Large intestine (tissue), 3 donors: ENCODE measurements around the gene FRMD4B. TPM values are rescaled to one million over a fixed set of nuclear protein-coding genes. Genes with fewer than 3 reads are reported as not detected.
A peak's percentile ranks its signal among the peaks of the same experiment; 100 is the strongest.

ENCODE experiments used
- DNase-seq, 2 donors: peaks; one replicate each; pipeline versions ENCODE4 v3.0.0 to v3.0.0-alpha.2; 2013
- H3K27ac ChIP-seq: one replicate; pipeline ENCODE4 v1.5.1; 2013; ENCODE audit warnings: low read length
- H3K27me3 ChIP-seq: 2 replicates; pipeline ENCODE4 v1.6.1; 2013; ENCODE audit warnings: low read length; ENCODE audit not compliant: control insufficient read depth, insufficient read depth
- H3K36me3 ChIP-seq: 2 replicates; pipeline ENCODE4 v1.6.1; 2013; ENCODE audit warnings: low read length; ENCODE audit not compliant: control insufficient read depth, insufficient read depth
- H3K4me1 ChIP-seq: one replicate; pipeline ENCODE4 v1.6.1; 2013; ENCODE audit warnings: low read length; ENCODE audit not compliant: control insufficient read depth, insufficient read depth
- H3K4me3 ChIP-seq: one replicate; pipeline ENCODE4 v1.5.1; 2013; ENCODE audit warnings: low read length
- H3K9me3 ChIP-seq: one replicate; pipeline ENCODE4 v1.6.1; 2013; ENCODE audit warnings: mild to moderate bottlenecking, low read depth, low read length, moderate library complexity; ENCODE audit not compliant: control insufficient read depth
- WGBS: methylation state at CpG from one replicate; pipeline ENCODE4 v1.1.5; 2013; ENCODE audit warnings: low lambda C conversion rate; ENCODE audit not compliant: insufficient coverage; 5-methylcytosine and 5-hydroxymethylcytosine counted together
- polyA plus RNA-seq: library from polyadenylated mRNA; unstranded; fragments of 120-200 nt; gene quantifications from one replicate; pipeline ENCODE4 v1.2.1, GENCODE V29; 2013

Gene FRMD4B
- polyA plus RNA-seq, 1 donor = 15.7 TPM

GRCh38 chr3:69161587-69162307 lies 224.1 kb downstream of the FRMD4B start:
- Histone ChIP-seq H3K9me3 (no peaks in the 10 kb centered on the region), H3K4me1 (no peaks in the 10 kb centered on the region), H3K36me3 (no peaks in the 10 kb centered on the region), H3K27me3 (no peaks in the 10 kb centered on the region), H3K4me3 (no peak overlapping the region), H3K27ac (no peak overlapping the region)
- 0% methylated on average over 1 of the region's 5 CpGs for WGBS
- peak; percentile 12 to 32 for DNase-seq

- no peak overlapping the region for H3K4me3 ChIP-seq
- DNase-seq = no peak
- H3K4me1 ChIP-seq = no peaks in the 10 kb centered on the region
- WGBS = 80% methylated on average over 2 of the region's 4 CpGs
- H3K27me3 ChIP-seq = no peaks in the 10 kb centered on the region
- no peaks in the 10 kb centered on the region for H3K36me3 ChIP-seq
- H3K9me3 ChIP-seq = no peaks in the 10 kb centered on the region
- no peak overlapping the region for H3K27ac ChIP-seq
Observed at GRCh38 chr3:69160525-69160924, 225.4 kb downstream of the FRMD4B start.

GRCh38 chr3:69160107-69160506 lies 225.8 kb downstream of the FRMD4B start:
- no peak overlapping the region for H3K4me3 ChIP-seq
- 83% methylated on average over 2 of the region's 2 CpGs for WGBS

GRCh38 chr3:69149586-69149985 lies 236.3 kb downstream of the FRMD4B start:
- no peak for DNase-seq
- Histone ChIP-seq H3K27me3 (no peaks in the 10 kb centered on the region), H3K4me1 (no peaks in the 10 kb centered on the region), H3K27ac (no peak overlapping the region), H3K36me3 (no peaks in the 10 kb centered on the region), H3K4me3 (no peak overlapping the region), H3K9me3 (no peaks in the 10 kb centered on the region)
- no CpG with 5 or more reads among the region's 3 CpGs for WGBS

More at GRCh38 chr3:69160107-69160506, 225.8 kb downstream of the FRMD4B start:
- Histone ChIP-seq H3K36me3 (no peaks in the 10 kb centered on the region), H3K9me3 (no peaks in the 10 kb centered on the region), H3K4me1 (no peaks in the 10 kb centered on the region), H3K27ac (no peak overlapping the region), H3K27me3 (no peaks in the 10 kb centered on the region)
- no peak for DNase-seq

- Histone ChIP-seq H3K36me3 (no peaks in the 10 kb centered on the region), H3K27ac (no peak overlapping the region), H3K4me3 (no peak overlapping the region), H3K27me3 (no peaks in the 10 kb centered on the region), H3K4me1 (no peaks in the 10 kb centered on the region), H3K9me3 (no peaks in the 10 kb centered on the region)
- no peak for DNase-seq
Observed at GRCh38 chr3:69145688-69146087, 240.2 kb downstream of the FRMD4B start.

- Histone ChIP-seq H3K4me1 (no peaks in the 10 kb centered on the region), H3K27me3 (no peaks in the 10 kb centered on the region), H3K9me3 (no peaks in the 10 kb centered on the region), H3K27ac (no peak overlapping the region), H3K36me3 (no peaks in the 10 kb centered on the region), H3K4me3 (no peak overlapping the region)
- WGBS = no CpG with 5 or more reads among the region's 3 CpGs
- no peak for DNase-seq
Observed at GRCh38 chr3:69144631-69145245, 241.2 kb downstream of the FRMD4B start.

- no peaks in the 10 kb centered on the region for H3K36me3 ChIP-seq
- no peaks in the 10 kb centered on the region for H3K9me3 ChIP-seq
- no peaks in the 10 kb centered on the region for H3K27me3 ChIP-seq
- no peak overlapping the region for H3K27ac ChIP-seq
- no peak overlapping the region for H3K4me3 ChIP-seq
- WGBS = no CpG with 5 or more reads among the region's 3 CpGs
- no peak for DNase-seq
- no peaks in the 10 kb centered on the region for H3K4me1 ChIP-seq
Observed at GRCh38 chr3:69143612-69144011, 242.3 kb downstream of the FRMD4B start.

GRCh38 chr3:69142797-69143454 lies 243.0 kb downstream of the FRMD4B start:
- no peaks in the 10 kb centered on the region for H3K27me3 ChIP-seq
- H3K4me3 ChIP-seq = no peak overlapping the region
- H3K9me3 ChIP-seq = no peaks in the 10 kb centered on the region
- H3K36me3 ChIP-seq = no peaks in the 10 kb centered on the region
- H3K4me1 ChIP-seq = no peaks in the 10 kb centered on the region
- no peak for DNase-seq
- no peak overlapping the region for H3K27ac ChIP-seq
- WGBS = 38% methylated on average over 2 of the region's 4 CpGs

- Histone ChIP-seq H3K27me3 (no peaks in the 10 kb centered on the region), H3K9me3 (no peaks in the 10 kb centered on the region), H3K4me3 (no peak overlapping the region), H3K4me1 (no peaks in the 10 kb centered on the region), H3K27ac (no peak overlapping the region), H3K36me3 (no peaks in the 10 kb centered on the region)
- DNase-seq = no peak
- 0% methylated on average over 1 of the region's 3 CpGs for WGBS
Observed at GRCh38 chr3:69142090-69142489, 243.8 kb downstream of the FRMD4B start.

GRCh38 chr3:69141313-69141712 lies 244.6 kb downstream of the FRMD4B start:
- H3K4me3 ChIP-seq = no peak overlapping the region
- no peaks in the 10 kb centered on the region for H3K36me3 ChIP-seq
- H3K27me3 ChIP-seq = no peaks in the 10 kb centered on the region
- H3K4me1 ChIP-seq = no peaks in the 10 kb centered on the region
- no peak for DNase-seq
- no peaks in the 10 kb centered on the region for H3K9me3 ChIP-seq
- H3K27ac ChIP-seq = no peak overlapping the region
